Stromal cell of bone marrow (primary cell): ENCODE data around the gene ADNP2.
"Not testable (repeated sequence)": the region's sequence is repeated elsewhere in the genome, so short reads cannot be mapped to it uniquely, and the experiment has no call there.

ENCODE experiments used
- DNase-seq: peaks from one replicate; pipeline ENCODE4 v3.0.0-alpha.2; 2012; ENCODE audit warnings: low read depth

ADNP2 gene

GRCh38 chr18:80147418-80148325 lies 38.6 kb downstream of the ADNP2 start:
- peak; percentile 67 for DNase-seq

DNA sequence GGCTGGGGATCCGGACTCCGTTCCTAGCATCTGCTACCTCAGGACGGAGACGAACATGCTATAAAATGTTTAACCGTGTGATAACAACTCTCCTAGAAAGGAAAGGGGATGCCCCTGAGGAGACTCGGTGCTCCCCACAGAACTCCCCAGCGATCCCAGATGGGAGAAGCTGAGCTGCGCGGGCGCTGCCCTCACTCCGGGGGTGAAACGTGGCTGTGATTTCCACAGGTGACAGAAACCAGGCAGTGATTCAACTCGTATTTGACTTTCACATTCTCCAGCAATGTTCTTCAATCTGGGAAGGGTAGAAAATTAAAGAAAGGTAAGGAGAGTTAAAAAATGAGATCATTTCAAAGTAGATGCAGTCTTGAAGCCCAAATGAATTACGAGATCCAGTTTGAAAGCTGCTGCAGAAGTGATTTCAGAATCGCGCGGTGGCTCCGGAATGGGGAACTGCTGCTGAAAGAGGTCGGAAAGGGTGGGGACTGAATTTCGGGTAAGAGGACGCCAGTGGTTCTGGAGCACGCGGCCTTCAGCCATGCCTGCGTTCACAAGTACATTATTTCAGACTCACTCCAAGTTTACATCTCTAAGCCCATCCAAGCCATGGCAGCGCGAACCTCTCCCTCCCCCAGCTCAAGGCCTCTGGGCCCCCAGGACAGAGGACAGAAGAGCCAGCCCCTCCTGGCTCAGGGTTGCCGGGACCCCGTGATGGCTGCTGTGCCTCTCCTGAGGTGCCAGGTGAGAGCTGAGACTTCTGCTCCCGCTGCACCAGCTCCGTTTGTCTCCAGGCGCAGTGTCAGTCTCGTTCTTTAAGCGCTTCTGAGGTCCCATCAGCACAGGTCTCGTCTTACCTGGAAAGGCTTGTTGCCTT lies 39.5 kb downstream of the ADNP2 start:
- no peak for DNase-seq

- no peak for DNase-seq
Measured at GRCh38 chr18:80149667-80150066, 40.6 kb downstream of the ADNP2 start.

DNA sequence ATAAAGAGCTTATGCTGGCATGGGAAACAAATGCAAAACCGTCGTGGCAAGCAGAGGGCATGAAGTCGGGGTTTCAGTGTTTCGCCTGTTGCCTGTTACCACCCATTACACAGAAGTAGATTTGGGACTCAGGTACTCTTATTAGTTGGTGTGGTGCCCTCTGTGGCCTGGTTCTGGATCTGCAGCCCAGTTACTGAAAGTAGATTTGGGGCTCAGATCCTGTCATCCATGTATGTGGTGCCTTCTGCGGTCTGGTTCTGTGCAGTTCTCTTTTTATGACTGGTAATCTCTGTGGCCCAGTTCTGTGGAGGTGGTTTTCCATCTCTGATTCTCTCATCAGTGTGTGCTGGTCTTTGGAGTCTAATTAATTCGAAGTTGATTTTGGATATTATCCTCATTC lies 45.2 kb downstream of the ADNP2 start:
- DNase-seq, result no peak

DNA sequence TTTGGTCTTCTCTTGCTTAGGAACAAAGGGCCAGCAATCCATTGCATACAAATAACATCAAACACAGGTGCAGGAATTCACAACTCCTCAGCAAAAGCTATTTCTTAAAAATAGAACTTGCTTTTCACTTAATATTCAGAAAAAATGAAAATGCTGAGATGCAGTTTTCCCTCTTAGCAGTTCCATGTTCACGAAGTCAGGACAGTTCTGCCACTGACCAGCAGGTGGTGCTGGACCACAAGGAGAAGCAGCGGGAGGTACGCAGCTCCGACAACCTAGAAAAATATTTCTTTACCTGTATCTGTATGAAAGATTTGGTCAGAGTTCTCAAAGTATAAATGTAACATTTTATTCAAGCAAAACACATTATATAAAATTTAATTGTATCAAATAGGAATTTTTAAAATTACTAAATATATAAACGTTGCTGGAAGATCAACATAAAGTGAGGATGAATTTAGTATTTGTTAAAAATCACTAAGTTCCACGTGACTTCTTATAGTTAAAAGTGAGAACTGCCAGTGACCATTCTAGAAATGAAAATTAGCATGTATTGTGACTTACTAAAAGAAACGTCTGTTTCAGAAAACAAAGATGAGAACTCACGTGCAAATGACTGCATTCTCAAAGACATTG lies 48.8 kb downstream of the ADNP2 start:
- peak; percentile 51 for DNase-seq

GRCh38 chr18:80158365-80158764 lies 49.3 kb downstream of the ADNP2 start:
- DNase-seq, result no peak

DNA sequence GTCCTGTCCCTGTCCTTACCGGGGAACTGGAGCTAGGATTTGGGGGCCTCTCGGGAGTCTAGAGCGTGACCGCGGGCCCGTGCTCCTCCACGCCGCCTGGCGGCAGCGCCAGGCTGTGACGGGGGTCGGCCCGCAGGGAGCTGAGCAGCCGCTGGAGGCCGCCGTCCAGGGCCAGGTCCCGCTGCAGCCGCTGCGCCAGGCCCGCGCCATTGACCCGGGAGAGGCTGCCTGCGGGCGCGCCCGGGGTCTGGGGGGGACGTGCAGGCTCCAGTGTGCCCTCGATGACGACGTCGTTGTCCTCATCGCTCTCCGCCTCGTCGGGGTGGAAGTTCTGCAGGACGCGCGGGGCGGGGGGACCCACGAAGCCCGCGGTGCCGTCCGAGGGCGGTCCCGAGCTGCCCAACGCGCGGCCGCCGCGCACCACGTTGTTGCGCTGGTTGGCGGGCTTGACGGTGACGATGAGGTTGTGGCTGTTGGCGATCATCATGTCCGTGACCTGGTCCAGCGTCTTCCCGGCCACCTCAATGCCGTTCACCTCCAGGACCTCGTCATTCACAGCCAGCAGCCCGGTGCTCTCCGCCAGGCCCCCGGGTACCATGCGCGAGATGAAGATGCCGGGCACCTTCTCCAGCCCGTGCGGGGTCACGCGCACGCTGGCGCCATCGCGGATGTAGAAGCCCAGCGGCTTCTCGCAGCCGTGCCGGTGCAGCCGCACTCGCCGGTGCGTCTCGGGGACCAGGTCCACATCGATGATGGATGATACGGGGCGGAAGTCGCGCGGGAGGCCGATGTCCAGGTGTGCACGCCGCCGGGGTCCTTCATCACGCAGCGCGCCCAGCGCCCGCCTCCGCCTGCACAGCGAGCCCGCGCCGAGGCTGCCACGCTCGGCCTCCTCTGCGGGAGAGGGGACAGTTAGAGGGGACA lies 50.9 kb downstream of the ADNP2 start:
- no peak for DNase-seq

GRCh38 chr18:80161781-80162417 lies 52.8 kb downstream of the ADNP2 start:
- no peak for DNase-seq

DNA sequence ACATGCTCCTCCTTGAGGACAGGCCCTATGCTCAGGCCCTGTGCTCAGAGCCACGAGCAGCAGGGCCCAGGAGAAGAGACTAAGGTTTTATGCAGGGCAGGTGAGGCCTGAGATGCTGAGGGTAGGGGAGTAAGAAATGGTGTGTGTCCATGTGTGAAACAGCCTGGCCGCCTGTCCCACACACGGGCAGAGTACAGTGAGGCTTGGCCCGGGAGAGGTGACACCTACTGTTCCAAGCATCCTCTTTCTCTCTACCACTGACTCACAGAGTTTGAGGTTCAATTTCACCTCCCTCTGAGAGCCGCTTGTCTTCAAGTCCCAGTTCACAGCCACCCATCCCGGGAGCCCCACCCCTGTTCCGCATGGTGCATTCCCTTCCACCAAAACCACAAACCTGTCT lies 54.1 kb downstream of the ADNP2 start:
- DNase-seq, result no peak

GRCh38 chr18:80164727-80165355 lies 55.8 kb downstream of the ADNP2 start:
- DNase-seq, result not testable (repeated sequence)

- no peak for DNase-seq
Measured at GRCh38 chr18:80166240-80166639, 57.2 kb downstream of the ADNP2 start.

DNA sequence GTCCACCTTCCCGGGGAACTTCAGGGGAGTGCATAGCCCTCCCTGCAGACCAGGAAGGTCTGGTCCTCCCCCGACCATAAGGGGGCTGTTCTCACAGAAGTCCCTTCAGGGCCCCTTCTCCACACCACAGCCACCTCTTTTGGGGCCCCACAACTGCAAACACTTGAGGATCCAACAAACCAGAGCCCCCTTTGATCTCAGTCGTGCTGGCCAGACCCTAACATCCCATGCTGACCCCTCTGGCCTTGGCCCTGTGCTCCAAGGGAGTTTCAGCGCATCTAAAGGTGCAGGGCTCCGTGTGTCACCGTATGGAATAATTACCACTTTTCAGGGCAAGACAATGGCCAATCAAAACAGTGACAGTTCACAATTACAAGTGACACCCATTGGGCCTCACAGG lies 57.7 kb downstream of the ADNP2 start:
- DNase-seq, result no peak

DNA sequence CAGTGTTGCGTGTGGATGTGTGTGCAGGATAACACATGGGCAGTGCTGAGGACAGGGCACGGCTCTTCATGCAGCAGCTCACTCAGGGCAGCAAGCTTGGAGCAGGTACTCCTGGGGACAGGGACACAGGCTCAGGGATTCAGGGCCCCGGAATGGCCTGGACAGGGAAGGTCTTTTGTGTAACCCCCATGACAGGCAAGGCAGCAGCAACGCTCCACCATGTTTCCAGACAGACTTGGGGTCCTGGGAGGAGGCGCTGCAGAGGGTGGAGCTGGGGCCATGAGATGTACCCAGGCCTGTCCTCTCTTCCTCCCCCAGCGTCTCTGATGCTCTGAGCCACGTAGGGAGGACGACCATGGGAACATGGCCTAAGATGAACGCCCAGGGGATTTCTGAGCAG lies 58.3 kb downstream of the ADNP2 start:
- no peak for DNase-seq

- DNase-seq, result no peak
Measured at GRCh38 chr18:80167931-80168330, 58.9 kb downstream of the ADNP2 start.

GRCh38 chr18:80168346-80168745 lies 59.3 kb downstream of the ADNP2 start:
- no peak for DNase-seq

DNA sequence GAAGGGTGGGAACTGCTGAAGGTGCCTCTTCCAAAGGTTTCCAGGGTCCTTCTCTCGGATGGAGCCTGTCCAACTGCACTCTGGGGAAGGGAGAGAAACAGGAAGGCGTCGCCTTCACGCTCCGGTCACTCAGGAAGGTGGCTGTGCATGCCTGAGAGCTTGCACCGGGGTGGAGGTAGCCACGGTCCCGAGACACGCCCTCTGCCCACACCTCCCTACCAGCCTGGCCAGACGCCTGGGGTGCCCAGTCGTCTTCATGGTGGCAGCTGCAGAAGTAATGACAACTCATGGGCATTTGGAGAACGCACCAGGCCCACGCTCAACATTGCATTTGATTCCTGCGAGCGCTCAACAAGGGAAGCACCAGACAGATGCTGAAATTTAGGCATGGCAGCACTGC lies 59.9 kb downstream of the ADNP2 start:
- no peak for DNase-seq

DNA sequence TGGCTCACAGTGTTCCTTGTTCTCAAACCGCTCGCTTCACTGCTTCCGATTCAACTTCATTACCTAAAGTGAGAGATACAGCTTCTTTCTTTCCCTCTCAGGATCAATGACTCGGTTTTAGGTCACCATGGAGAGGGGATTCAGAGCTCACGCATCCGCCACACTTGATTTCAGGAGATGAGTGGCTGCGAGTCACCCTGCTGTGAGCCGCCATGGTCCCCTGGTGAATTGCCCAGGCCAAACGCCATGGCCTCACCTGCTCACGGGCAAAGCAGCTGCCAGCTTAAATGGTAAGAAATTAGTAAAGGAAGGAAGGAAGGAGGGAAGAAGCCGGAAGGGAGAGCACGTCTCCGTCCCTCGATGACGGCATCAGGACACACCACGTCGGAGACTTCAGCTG lies 60.5 kb downstream of the ADNP2 start:
- DNase-seq, result no peak

DNA sequence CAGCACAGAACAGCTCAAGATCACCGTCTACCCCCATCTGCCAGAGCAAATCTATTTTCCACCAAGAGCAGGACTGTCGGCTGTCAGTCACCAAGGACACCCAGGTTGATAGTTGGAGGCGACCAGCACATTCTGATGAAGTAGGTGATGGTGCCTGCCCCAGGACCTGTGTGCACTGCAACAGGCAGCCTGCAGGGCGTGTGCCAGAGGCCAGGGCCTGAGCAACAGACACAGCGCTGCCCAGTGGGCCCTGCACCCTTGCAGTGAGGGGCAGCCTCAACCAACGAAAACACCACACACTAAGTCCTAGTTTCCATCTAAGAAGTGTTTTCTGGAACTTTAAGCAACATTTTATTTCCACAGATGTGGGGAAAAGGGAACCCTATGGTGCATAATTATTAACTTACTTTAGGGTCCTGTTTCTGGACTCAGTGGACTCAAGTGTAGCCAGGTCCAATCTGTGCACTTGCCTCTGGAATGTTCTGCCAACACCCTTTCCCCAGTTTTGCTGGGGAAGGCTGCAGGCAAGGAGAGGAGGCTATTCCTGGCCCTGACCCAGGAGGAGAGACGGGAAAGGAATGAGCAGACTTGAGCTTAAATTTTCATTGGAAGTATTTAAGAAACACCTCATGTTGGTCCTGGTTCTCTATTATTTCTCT lies 61.5 kb downstream of the ADNP2 start:
- no peak for DNase-seq

- DNase-seq, result no peak
Measured at GRCh38 chr18:80171054-80171872, 62.2 kb downstream of the ADNP2 start.
